Body of pancreas (tissue), 4 donors: Measurements from ENCODE around the gene KIF13A.
"Not testable (repeated sequence)": the region's sequence is repeated elsewhere in the genome, so short reads cannot be mapped to it uniquely, and the experiment has no call there.

Experiments used
- POLR2A ChIP-seq, 3 donors: fragments of 450-650 bp; IDR thresholded peaks; one replicate each; pipeline ENCODE4 v1.6.1; 2016; ENCODE audit warnings: antibody characterized with exemption in 3 of 3, mild to moderate bottlenecking in 2 of 3
- TF ChIP-seq, protein P1 (sequence below), 7 experiments: fragments of 450-650 bp in 4 of 7; fragments of 200-600 bp in 3 of 7; sonication (generic) in 3 of 7; IDR thresholded peaks; one replicate each; pipeline ENCODE4 v1.5.1; 2016 to 2019; ENCODE audit warnings: antibody characterized with exemption in 7 of 7

DNA sequence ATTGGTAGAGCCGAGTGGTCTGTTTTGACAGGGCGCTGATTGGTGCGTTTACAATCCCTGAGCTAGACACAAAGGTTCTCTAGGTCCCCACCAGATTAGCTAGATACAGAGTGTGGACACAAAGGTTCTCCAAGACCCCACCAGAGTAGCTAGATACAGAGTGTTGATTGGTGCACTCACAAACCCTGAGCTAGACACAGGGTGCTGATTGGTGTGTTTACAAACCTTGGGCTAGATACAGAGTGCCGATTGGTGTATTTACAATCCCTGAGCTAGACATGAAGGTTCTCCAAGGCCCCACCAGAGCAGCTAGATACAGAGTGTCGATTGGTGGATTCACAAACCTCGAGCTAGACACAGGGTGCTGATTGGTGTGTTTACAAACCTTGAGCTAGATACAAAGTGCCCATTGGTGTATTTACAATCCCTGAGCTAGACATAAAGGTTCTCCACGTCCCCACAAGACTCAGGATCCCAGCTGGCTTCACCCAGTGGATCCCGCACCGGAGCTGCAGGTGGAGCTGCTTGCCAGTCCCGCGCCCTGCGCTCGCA lies 242.6 kb downstream of the KIF13A start:
- TF ChIP-seq, protein P1, sequence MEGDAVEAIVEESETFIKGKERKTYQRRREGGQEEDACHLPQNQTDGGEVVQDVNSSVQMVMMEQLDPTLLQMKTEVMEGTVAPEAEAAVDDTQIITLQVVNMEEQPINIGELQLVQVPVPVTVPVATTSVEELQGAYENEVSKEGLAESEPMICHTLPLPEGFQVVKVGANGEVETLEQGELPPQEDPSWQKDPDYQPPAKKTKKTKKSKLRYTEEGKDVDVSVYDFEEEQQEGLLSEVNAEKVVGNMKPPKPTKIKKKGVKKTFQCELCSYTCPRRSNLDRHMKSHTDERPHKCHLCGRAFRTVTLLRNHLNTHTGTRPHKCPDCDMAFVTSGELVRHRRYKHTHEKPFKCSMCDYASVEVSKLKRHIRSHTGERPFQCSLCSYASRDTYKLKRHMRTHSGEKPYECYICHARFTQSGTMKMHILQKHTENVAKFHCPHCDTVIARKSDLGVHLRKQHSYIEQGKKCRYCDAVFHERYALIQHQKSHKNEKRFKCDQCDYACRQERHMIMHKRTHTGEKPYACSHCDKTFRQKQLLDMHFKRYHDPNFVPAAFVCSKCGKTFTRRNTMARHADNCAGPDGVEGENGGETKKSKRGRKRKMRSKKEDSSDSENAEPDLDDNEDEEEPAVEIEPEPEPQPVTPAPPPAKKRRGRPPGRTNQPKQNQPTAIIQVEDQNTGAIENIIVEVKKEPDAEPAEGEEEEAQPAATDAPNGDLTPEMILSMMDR (IDR thresholded peaks at IDR 0.05), result not testable (repeated sequence)
- not testable (repeated sequence) for TF ChIP-seq POLR2A (IDR thresholded peaks at IDR 0.05)
